SKM-1 treated with dmso at 0.1 percent for 144 hours (cell line): ENCODE results near the gene TANGO2.

Experiments
- DNase-seq: peaks from one replicate; lab custom pipeline; 2025; ENCODE audit not compliant: unreplicated experiment; lab: John Stamatoyannopoulos, UW

Gene TANGO2

GRCh38 chr22:20096574-20097420, 75.9 kb downstream of the TANGO2 start:
- DNase-seq, result no peak

DNA sequence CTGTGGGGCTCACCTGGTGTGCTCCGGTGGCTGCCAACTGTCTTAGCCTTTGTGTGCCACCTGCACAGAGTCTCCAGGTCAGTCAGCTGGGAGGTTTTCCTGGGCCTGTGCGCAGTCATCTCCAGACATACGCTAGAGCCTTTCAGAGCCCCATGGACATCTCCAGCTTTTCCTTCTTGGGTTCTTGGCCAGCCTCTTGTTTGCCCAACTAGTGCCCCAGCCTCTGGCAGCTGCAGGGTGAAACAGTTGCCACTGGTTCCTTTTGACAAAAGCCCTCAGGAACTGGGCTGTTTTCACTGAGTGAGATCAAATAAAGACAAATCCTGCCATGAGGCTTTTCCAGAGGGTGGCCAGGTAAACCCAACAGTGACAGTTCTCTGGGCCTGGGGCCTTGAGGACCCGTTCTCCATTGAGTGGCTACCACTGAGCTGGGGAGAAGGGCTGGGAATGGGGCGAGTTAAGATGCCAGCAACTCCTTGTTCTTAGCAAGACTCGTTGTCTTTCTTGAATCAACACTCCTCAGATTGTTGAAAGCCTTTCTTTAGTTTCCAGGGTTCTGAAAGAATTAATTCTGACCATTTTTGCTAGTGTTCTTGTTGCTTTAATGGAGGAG, 78.3 kb downstream of the TANGO2 start:
- DNase-seq, result no peak

DNA sequence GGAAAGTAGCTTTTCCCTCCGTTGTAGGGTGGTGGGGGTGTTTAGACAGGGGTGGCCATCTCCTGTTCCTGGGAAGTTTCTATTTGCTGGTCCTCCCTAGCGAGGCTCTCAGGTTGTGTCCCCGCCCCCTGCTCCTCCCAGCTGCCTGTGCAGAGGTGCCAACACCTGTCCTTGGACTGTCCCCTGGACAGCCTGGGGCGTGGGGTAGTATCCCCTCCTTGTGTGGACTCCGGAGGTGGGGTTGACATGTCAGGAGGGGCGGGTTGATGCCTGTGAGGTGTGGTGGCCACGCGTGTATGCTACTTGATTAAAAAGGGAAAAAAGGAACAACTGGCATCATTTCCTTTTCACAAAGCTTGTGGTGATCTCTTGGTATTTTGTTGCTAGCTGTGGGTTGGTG, 80.7 kb downstream of the TANGO2 start:
- no peak for DNase-seq

GRCh38 chr22:20102203-20102780, 81.4 kb downstream of the TANGO2 start:
- DNase-seq, result no peak

- no peak for DNase-seq
Measured at GRCh38 chr22:20105456-20106204, 84.7 kb downstream of the TANGO2 start.

GRCh38 chr22:20106205-20106848, 85.4 kb downstream of the TANGO2 start:
- no peak for DNase-seq

DNA sequence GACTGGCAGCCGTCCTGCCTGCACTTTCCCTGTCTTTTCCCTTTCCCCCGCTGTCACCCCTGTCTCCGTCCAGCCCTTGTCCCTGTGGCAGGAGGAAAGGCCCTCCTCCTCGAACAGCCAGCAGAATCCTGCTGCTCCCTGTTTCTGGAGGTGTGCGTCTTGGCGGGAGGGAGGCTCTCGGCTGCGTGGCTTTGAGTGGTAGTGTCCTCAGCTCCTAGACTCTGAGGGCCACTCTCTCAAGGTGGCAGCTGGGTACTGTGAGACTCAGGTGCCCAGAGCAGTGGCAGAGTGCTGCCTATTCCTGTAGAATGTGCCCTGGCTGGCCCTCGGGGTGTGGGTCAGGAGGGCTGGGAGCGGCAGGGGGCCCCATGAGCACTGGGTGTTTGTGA, 85.9 kb downstream of the TANGO2 start:
- no peak for DNase-seq

- DNase-seq, result no peak
Measured at GRCh38 chr22:20107471-20107901, 86.6 kb downstream of the TANGO2 start.

DNA sequence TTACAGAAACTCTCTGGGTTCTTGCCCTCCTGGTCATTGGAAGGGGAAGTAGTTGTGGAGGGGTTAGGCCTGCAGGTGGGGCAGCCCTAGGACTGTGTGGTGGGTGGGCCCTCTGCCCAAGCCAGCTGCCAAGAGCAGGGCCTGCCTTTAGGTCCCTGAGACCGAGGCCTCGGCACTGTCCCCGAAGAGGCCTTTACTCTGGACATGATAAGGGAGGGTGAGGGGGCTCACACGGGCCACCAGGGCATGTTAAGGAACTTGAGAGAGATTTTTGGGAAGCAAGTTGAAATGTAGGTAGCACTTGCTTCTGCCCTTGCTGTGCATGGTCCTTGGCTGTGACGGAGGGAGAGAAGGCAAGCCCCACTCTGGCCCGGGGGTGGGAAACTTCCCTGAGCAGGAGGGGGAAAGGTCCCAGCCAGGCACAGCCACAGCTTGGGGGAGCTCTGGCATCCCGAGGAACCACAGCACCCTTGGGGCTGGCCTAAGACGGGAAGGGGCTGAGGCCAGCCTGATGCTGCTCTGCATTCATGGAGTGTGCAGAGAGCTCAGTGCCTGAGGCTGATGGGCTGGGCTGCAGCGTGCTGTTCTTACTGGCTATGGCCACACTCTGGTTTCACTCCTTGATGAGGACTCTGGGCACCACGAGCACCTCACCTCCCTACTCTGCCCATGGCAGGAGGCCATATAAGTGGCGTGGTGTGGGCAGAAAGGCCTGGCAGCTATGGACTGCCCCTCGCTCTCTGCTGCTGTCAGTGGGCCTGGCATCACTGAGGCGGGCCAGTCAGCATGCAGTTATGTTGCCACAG, 87.2 kb downstream of the TANGO2 start:
- no peak for DNase-seq

GRCh38 chr22:20108757-20109230, 87.9 kb downstream of the TANGO2 start:
- no peak for DNase-seq

DNA sequence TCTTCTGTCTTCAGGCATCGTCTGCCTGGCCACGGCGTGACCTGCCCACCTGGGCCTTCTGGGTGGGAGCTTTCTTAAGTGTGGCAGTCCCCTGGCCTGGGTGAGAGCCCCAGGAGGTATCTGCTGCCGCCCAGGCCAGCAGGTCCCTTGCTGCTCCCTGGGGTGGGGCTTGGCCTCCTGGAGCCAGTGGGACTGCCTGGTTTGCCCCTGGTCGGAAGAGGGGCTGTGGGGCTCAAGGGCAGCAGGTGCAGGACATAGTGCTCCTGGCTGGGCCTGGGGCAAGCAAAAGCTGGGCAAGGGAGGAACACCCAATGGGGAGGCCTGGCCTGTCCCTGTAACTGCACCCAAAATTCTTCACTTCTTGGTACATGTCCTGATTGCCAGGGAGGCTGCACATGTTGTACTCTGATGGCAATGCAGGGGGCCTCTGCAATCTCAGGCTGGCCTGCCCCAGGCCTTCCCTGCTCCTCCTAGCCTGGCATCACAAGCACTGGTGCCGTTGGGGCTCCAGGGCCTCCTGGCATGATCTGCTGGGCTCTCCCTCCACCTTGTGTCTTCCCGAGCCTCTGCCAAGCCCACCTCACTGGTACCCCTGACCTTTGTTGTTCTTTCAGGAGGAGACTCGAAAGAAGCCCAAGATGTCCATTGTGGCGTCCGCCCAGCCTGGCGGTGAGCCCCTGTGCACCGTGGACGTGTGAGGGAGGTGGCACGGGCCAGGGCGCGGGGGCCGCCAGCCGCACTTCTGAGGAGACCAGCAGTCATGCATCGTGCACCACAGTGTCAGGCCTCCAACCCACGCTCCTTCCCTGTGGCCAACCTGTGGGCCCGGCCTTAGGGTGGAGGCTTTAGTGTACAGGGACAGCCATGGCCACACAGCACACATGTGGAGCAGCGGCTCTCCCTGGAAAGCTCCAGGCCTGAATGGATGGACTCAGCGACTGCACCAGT, 88.8 kb downstream of the TANGO2 start:
- DNase-seq, result no peak

DNA sequence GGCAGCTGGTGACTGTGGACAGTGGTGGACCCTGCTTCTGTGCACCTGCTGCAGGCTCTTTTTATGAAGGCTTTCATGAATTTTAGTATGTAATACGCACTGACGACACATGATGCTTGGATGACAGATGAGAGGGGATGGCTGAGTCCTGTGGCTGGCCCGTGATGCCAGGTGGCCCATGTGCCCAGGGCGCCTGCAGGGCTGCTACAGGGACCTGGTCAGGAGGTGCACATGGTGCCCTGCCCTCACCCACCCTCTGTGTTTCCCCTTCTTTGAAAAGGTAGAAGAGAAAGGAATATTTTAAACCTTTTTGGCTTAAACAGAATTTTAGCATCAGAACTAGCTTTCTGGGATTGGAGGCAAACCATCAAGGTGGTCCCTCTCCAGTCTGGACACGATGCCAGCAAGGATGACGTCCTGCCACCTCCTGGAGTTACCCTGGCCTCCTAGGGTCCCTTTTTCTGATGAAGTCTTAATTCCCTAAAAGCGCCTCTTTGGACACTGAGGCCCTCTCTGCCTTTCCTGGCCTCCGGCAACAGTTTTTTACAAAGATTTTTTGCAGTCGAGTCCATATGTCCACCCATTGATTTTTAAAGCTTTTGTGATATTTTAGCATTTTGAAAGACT, 89.6 kb downstream of the TANGO2 start:
- DNase-seq, result no peak

DNA sequence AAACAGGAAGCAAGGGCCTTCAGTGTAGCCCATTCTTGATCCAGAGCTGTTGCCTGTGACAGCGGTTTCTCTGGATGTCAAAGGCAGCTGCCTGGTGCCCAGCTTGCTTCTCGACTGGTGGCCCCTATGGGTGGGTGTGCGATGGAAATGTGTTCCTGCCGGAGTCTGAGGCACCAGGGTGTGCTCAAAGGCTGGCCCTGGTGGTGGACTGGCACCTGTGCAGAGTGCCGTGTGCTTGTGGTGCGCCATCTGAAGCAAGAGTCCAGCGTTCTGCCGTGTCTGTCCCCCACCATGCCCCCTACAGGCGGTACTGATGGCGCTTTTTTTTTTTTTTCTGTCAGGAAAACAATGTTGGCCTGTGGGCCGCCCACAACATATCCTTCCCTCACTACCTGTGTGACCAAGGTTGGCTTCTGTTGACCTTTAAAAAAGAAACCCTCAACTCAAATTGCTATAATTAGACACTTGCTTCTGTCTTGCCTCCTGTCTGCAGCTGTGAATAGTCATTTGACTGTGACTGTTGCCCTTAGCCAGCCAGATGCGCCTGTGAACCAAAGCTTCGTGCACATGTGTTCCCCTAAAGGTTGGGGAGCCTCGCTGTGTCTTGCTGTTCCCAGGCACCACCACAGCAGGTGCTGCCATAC, 90.3 kb downstream of the TANGO2 start:
- peak; percentile 12 for DNase-seq

DNA sequence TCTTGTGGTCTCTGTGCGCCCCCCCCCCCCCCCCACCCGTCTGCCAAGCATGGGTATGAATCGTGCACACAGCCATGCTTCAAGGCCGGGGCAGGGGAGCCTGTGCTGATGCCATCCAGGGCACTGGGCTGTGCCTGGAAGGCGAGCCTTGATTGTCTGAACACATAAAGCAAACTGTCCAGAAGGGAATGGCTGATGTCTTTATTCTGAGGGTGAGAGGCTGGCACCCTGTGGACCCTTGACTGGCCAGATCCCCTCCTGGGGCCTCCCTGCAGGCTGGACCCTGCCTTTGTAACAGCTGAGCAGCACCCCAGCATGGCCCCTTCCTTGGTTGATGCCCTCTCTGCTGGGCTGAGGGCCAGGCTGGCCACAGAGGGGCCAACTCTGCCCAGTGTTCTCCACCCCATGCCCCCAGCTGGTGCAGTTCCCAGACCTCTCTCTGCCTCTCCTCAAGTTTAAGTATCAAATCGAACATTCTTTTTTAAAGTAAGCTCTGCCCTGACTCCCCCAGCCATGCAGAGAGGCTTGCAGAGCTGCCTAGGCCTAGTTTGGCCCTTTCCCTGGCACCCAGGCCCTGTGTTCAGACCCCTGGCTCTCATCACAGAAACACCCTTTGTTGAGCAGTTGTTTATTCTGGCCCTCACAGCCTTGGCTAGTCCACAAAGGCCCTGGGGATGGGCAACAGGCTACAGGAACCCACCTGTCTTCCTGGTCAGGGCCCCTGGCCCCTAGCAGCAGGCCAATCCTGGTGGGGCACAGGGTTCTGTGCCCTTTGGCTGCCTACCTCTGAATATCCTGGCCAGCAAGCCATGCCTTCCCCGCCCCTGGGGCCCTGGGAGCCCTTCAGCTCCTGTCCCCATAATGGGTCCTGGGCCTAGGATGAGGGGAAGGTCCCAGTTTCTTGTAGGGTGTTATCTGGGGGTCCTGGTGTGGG, 91.0 kb downstream of the TANGO2 start:
- no peak for DNase-seq

- no peak for DNase-seq
Measured at GRCh38 chr22:20112623-20113511, 92.0 kb downstream of the TANGO2 start.
